ENCODE measurements around the gene ANO7. TPM values are rescaled to one million over a fixed set of nuclear protein-coding genes. Genes with fewer than 3 reads are reported as not detected.

The ANO7 gene
- total RNA-seq, 1 experiment from 2014 or later = 6.9 TPM

GRCh38 chr2:241234066-241234790 is 45.8 kb downstream of the ANO7 start:
- DNase-seq (ENCODE audit: low read depth, low spot score) = no peak
- in situ Hi-C loops (cut with HindIII; ENCODE audit: low pct_unique_long_range_greater_than_20kb, low sequenced_read_pairs) (no loop called here), intact Hi-C loops (cut with micrococcal nuclease; ENCODE audit: unreplicated experiment) (no loop called here)
- POLR2A ChIA-PET = no interaction called here
- Histone ChIP-seq H3K27me3 (ENCODE audit: control insufficient read depth, insufficient read depth, low read length) (no peaks in the 10 kb centered on the region), H3K4me1 (ENCODE audit: control insufficient read depth, insufficient read depth, low read length) (no peaks in the 10 kb centered on the region), H3K4me3 (ENCODE audit: low read depth in 2 of 2, low read length in 2 of 2) (no peak overlapping the region), H3K9me3 (ENCODE audit: control insufficient read depth, insufficient read depth, low read depth, low read length) (no peaks in the 10 kb centered on the region), H3K36me3 (ENCODE audit: control insufficient read depth, insufficient read depth, low read length) (peaks cover 27% of the 10 kb centered on the region), H3K27ac (ENCODE audit: low read length) (no peak overlapping the region)
- no TSS peak for BruUV-seq (replicated peaks)
- CTCF ChIA-PET = no interaction called here
- TF ChIP-seq POLR2AphosphoS5 (IDR thresholded peaks at IDR 0.05; ENCODE audit: low read depth, low read length) = no peak
- no peak for TF ChIP-seq CTCF (IDR thresholded peaks at IDR 0.05)
- TF ChIP-seq TCF7L2 (IDR thresholded peaks at IDR 0.05; ENCODE audit: low read depth, low read length) = no peak
- no peak for TF ChIP-seq REST (IDR thresholded peaks at IDR 0.05; ENCODE audit: insufficient read depth in 1 of 2, low read depth in 2 of 2, low read length in 1 of 2)
- no peak for TF ChIP-seq SIN3A (IDR thresholded peaks at IDR 0.05; ENCODE audit: borderline replicate concordance, insufficient read depth, low read depth, low read length)
- ATAC-seq = no peak

- in situ Hi-C loops (cut with HindIII; ENCODE audit: low pct_unique_long_range_greater_than_20kb, low sequenced_read_pairs) = no loop called here
Observed at GRCh38 chr2:241234962-241235740, 46.7 kb downstream of the ANO7 start.

More at GRCh38 chr2:241234962-241235740, 46.7 kb downstream of the ANO7 start:
- no peak for ATAC-seq
- no peak overlapping the region for H3K4me3 ChIP-seq (ENCODE audit: low read depth in 2 of 2, low read length in 2 of 2)
- H3K36me3 ChIP-seq (ENCODE audit: control insufficient read depth, insufficient read depth, low read length) = peaks cover 29% of the 10 kb centered on the region
- H3K9me3 ChIP-seq (ENCODE audit: control insufficient read depth, insufficient read depth, low read depth, low read length) = no peaks in the 10 kb centered on the region
- DNase-seq (ENCODE audit: low read depth, low spot score) = no peak
- CTCF ChIA-PET = no interaction called here
- TF ChIP-seq REST (IDR thresholded peaks at IDR 0.05; ENCODE audit: insufficient read depth in 1 of 2, low read depth in 2 of 2, low read length in 1 of 2) (no peak), CTCF (IDR thresholded peaks at IDR 0.05) (no peak), SIN3A (IDR thresholded peaks at IDR 0.05; ENCODE audit: borderline replicate concordance, insufficient read depth, low read depth, low read length) (no peak), POLR2AphosphoS5 (IDR thresholded peaks at IDR 0.05; ENCODE audit: low read depth, low read length) (no peak), TCF7L2 (IDR thresholded peaks at IDR 0.05; ENCODE audit: low read depth, low read length) (no peak)
- no peaks in the 10 kb centered on the region for H3K27me3 ChIP-seq (ENCODE audit: control insufficient read depth, insufficient read depth, low read length)
- POLR2A ChIA-PET = no interaction called here
- no peaks in the 10 kb centered on the region for H3K4me1 ChIP-seq (ENCODE audit: control insufficient read depth, insufficient read depth, low read length)
- no TSS peak for BruUV-seq (replicated peaks)
- no peak overlapping the region for H3K27ac ChIP-seq (ENCODE audit: low read length)
- intact Hi-C loops (cut with micrococcal nuclease; ENCODE audit: unreplicated experiment) = no loop called here
